DOHH2 (cell line): Measurements from ENCODE around the gene TSNAXIP1.
A peak's percentile ranks its signal among the peaks of the same experiment; 100 is the strongest.

Experiments
- H3F3A ChIP-seq: fragments of 200-600 bp; sonication (generic), shearing (Covaris generic); 2 replicates; pipeline ENCODE4 v1.6.0; 2016; ENCODE audit warnings: antibody characterized with exemption, mild to moderate bottlenecking; ENCODE audit not compliant: control insufficient read depth, insufficient read depth
- H3K27ac ChIP-seq: fragments of 200-600 bp; sonication (generic); 2 replicates; pipeline ENCODE4 v1.5.1; 2014; ENCODE audit warnings: low read depth, mild to moderate bottlenecking, low read length, moderate library complexity
- H3K27me3 ChIP-seq: fragments of 200-600 bp; sonication (generic); 2 replicates; pipeline ENCODE4 v1.6.1; 2014; ENCODE audit warnings: mild to moderate bottlenecking, low read length, mixed read lengths; ENCODE audit not compliant: control insufficient read depth
- H3K36me3 ChIP-seq: fragments of 200-600 bp; sonication (generic); 2 replicates; pipeline ENCODE4 v1.6.1; 2014; ENCODE audit warnings: mild to moderate bottlenecking, low read length, moderate library complexity, mixed read lengths; ENCODE audit not compliant: control insufficient read depth
- H3K4me1 ChIP-seq: fragments of 200-600 bp; sonication (generic); 2 replicates; pipeline ENCODE4 v1.6.1; 2014; ENCODE audit warnings: mild to moderate bottlenecking, low read length, mixed read lengths; ENCODE audit not compliant: control insufficient read depth
- H3K4me2 ChIP-seq: fragments of 200-600 bp; sonication (generic); 2 replicates; pipeline ENCODE4 v1.6.0; 2014; ENCODE audit warnings: mild to moderate bottlenecking, low read length, moderate library complexity
- H3K4me3 ChIP-seq: fragments of 200-600 bp; sonication (generic); 2 replicates; pipeline ENCODE4 v1.5.1; 2014; ENCODE audit warnings: mild to moderate bottlenecking, low read length, mixed read lengths
- H3K79me2 ChIP-seq: fragments of 200-600 bp; sonication (generic); 2 replicates; pipeline ENCODE4 v1.6.1; 2014; ENCODE audit warnings: mild to moderate bottlenecking, low read length, mixed read lengths; ENCODE audit not compliant: control insufficient read depth
- H3K9me2 ChIP-seq: fragments of 200-600 bp; sonication (generic); replicated peaks from 2 replicates; pipeline ENCODE4 v1.6.1; 2014; ENCODE audit warnings: mild to moderate bottlenecking, low read length, mixed read lengths; ENCODE audit not compliant: control insufficient read depth
- H3K9me3 ChIP-seq: fragments of 200-600 bp; sonication (generic); 2 replicates; pipeline ENCODE4 v1.6.1; 2014; ENCODE audit warnings: antibody characterized with exemption, low read length, mixed read lengths; ENCODE audit not compliant: control insufficient read depth, insufficient read depth
- H4K20me1 ChIP-seq: fragments of 200-600 bp; sonication (generic); 2 replicates; pipeline ENCODE4 v1.6.0; 2014; ENCODE audit warnings: low read depth, mild to moderate bottlenecking, antibody characterized with exemption, low read length, moderate library complexity; ENCODE audit not compliant: control insufficient read depth, insufficient read depth
- CTCF ChIP-seq: fragments of 200-600 bp; sonication (generic); IDR thresholded peaks from one replicate; pipeline ENCODE4 v1.5.1; 2014; ENCODE audit warnings: antibody characterized with exemption, mild to moderate bottlenecking, low read depth, low read length; ENCODE audit not compliant: poor library complexity, severe bottlenecking
- EZH2phosphoT487 ChIP-seq: fragments of 200-600 bp; sonication (generic); IDR thresholded peaks from 2 replicates; pipeline ENCODE4 v1.6.1; 2017; ENCODE audit warnings: borderline replicate concordance, mild to moderate bottlenecking, antibody characterized with exemption, low read length, moderate library complexity, mixed read lengths

The TSNAXIP1 gene

GRCh38 chr16:67843343-67843765 lies 36.7 kb downstream of the TSNAXIP1 start:
- Histone ChIP-seq H3K79me2 (peaks cover 54% of the 10 kb centered on the region), H3K4me3 (peak overlapping the region; percentile 95), H3K9me2 (no peaks in the 10 kb centered on the region), H3K4me2 (peak overlapping the region; percentile 78), H3K36me3 (peaks cover 15% of the 10 kb centered on the region), H3K27ac (peak overlapping the region; percentile 81; the same call in 1 of the 2 replicates), H3F3A (peaks cover 7% of the 10 kb centered on the region; the same call in 1 of the 2 replicates), H4K20me1 (peaks cover 7% of the 10 kb centered on the region), H3K27me3 (no peaks in the 10 kb centered on the region), H3K4me1 (peaks cover 43% of the 10 kb centered on the region), H3K9me3 (no peaks in the 10 kb centered on the region)
- TF ChIP-seq EZH2phosphoT487 = no peak
- TF ChIP-seq CTCF = no peak

GRCh38 chr16:67844497-67844896 lies 37.8 kb downstream of the TSNAXIP1 start:
- Histone ChIP-seq H3K4me2 (peak overlapping the region; percentile 78), H3F3A (peaks cover 7% of the 10 kb centered on the region; the same call in 1 of the 2 replicates), H3K4me1 (peaks cover 49% of the 10 kb centered on the region), H3K4me3 (peak overlapping the region; percentile 95), H3K9me2 (no peaks in the 10 kb centered on the region), H3K9me3 (no peaks in the 10 kb centered on the region), H4K20me1 (peaks cover 7% of the 10 kb centered on the region), H3K36me3 (peaks cover 22% of the 10 kb centered on the region), H3K79me2 (peaks cover 65% of the 10 kb centered on the region), H3K27ac (no peak overlapping the region), H3K27me3 (no peaks in the 10 kb centered on the region)
- TF ChIP-seq CTCF = no peak
- no peak for TF ChIP-seq EZH2phosphoT487

GRCh38 chr16:67845291-67846062 lies 38.8 kb downstream of the TSNAXIP1 start:
- peaks cover 7% of the 10 kb centered on the region; the same call in 1 of the 2 replicates for H3F3A ChIP-seq
- no peak for TF ChIP-seq EZH2phosphoT487
- TF ChIP-seq CTCF = no peak
- H3K9me3 ChIP-seq = no peaks in the 10 kb centered on the region
- H3K4me2 ChIP-seq = peak overlapping the region; percentile 78
- H3K36me3 ChIP-seq = peaks cover 25% of the 10 kb centered on the region
- H3K79me2 ChIP-seq = peaks cover 74% of the 10 kb centered on the region
- peak overlapping the region; percentile 77 for H3K4me3 ChIP-seq
- H3K27me3 ChIP-seq = no peaks in the 10 kb centered on the region
- H3K4me1 ChIP-seq = peaks cover 49% of the 10 kb centered on the region
- H3K9me2 ChIP-seq = no peaks in the 10 kb centered on the region
- H3K27ac ChIP-seq = peak overlapping the region; percentile 67
- H4K20me1 ChIP-seq = peaks cover 7% of the 10 kb centered on the region
